Measurements from ENCODE around the gene NRF1.

The NRF1 gene

DNA sequence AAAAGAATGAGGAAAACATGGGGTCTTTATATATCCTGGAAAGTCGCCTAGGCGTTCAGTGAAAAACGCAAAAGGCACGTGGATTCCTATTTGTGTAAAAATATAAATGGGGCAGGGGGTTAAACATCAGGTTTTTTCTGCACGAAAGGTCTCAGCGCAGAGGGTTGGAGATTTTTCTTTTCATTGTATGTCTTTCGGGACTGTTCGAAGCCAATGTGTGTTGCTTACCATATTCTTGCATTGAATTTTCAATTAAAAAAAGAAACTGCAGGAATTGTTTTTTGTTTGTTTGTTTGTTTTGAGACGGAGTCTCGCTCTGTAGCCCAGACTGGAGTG lies 172.0 kb downstream of the NRF1 start:
- H3K36me3 ChIP-seq = no peaks in the 10 kb centered on the region
- TF ChIP-seq Cebpa-rat (IDR thresholded peaks at IDR 0.05) = no peak
- H4K20me1 ChIP-seq = peaks cover 84% of the 10 kb centered on the region
- 0 out of 2 replicates have a peak, but pooled peaks cover 8% of the 10 kb centered on the region for H3K9me3 ChIP-seq
- H3K27me3 ChIP-seq = peaks cover 100% of the 10 kb centered on the region
- no peak overlapping the region for H3K4me3 ChIP-seq
- H3K4me2 ChIP-seq = no peak overlapping the region
- no peak overlapping the region for H3K27ac ChIP-seq
- peaks cover 48% of the 10 kb centered on the region for H3K4me1 ChIP-seq
- no peak overlapping the region for H3K9ac ChIP-seq

DNA sequence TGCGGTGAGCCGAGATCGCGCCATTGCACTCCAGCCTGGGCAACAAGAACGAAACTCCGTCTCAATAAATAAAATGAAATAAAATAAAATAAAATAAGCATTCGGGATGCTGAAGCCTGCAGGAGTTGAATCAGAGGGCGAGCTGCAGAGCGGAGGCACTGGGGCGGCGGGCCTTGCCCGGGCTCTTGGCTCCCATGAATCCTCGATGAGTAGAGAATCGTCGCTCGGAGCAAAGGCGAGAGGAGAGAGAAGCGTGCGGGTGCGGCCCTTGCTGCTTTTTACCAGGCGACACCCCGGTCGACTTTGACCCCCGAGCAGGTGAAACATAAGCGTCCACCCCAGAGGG lies 172.9 kb downstream of the NRF1 start:
- peaks cover 41% of the 10 kb centered on the region for H3K4me1 ChIP-seq
- H3K9me3 ChIP-seq = no peaks in the 10 kb centered on the region
- H3K36me3 ChIP-seq = no peaks in the 10 kb centered on the region
- no peak for TF ChIP-seq Cebpa-rat (IDR thresholded peaks at IDR 0.05)
- H3K4me3 ChIP-seq = no peak overlapping the region
- peaks cover 76% of the 10 kb centered on the region for H4K20me1 ChIP-seq
- no peak overlapping the region for H3K27ac ChIP-seq
- no peak overlapping the region for H3K9ac ChIP-seq
- no peak overlapping the region for H3K4me2 ChIP-seq
- H3K27me3 ChIP-seq = peaks cover 93% of the 10 kb centered on the region

DNA sequence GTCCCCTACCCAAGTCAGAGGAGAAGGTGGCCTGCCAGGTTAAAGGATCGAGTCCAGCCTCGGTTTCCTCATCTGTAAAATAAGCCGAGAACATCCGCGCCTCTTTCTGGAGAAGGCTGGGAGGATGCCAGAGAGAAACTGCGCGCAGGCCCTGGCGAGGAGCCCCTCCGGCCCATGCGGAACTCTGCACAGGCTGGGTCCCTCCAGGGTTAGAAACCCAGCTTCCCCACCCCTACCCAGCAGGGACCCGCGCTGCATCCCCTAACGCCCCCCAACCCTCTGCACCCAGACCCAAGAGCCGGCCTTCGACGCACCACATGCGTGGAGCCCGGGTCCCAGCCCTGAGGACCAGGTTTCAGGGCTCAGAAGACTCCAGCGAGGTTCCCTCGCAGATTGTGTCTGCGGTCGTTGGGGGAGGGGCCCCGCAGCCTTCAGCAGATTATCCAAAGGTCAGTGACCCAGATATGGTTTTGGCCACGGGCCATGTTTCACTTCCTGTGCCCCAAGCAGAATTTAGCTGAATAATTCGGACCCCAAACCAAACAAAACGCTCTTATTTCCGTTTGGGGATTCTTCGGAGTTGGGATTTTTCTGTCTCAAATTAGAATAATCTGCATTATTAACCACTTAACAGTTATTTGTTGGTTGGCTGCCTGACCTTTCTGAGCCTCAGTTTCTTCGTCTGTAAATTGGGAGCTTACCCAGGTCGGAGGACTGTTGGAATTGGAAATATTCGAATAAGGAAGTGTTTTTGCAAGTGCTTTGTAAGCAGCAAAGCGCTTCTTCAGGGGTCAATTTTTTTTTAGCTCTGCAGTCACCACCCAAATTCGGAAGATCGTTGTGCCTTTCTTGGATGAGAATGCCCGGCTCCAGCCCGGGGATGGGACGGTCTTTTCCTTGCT lies 173.5 kb downstream of the NRF1 start:
- Histone ChIP-seq H3K4me2 (peak overlapping the region; percentile 26), H3K9me3 (no peaks in the 10 kb centered on the region), H3K36me3 (no peaks in the 10 kb centered on the region), H3K4me1 (peaks cover 35% of the 10 kb centered on the region), H3K27me3 (peaks cover 87% of the 10 kb centered on the region), H4K20me1 (peaks cover 70% of the 10 kb centered on the region), H3K27ac (no peak overlapping the region), H3K4me3 (no peak overlapping the region), H3K9ac (no peak overlapping the region)
- TF ChIP-seq Cebpa-rat (IDR thresholded peaks at IDR 0.05) = no peak

DNA sequence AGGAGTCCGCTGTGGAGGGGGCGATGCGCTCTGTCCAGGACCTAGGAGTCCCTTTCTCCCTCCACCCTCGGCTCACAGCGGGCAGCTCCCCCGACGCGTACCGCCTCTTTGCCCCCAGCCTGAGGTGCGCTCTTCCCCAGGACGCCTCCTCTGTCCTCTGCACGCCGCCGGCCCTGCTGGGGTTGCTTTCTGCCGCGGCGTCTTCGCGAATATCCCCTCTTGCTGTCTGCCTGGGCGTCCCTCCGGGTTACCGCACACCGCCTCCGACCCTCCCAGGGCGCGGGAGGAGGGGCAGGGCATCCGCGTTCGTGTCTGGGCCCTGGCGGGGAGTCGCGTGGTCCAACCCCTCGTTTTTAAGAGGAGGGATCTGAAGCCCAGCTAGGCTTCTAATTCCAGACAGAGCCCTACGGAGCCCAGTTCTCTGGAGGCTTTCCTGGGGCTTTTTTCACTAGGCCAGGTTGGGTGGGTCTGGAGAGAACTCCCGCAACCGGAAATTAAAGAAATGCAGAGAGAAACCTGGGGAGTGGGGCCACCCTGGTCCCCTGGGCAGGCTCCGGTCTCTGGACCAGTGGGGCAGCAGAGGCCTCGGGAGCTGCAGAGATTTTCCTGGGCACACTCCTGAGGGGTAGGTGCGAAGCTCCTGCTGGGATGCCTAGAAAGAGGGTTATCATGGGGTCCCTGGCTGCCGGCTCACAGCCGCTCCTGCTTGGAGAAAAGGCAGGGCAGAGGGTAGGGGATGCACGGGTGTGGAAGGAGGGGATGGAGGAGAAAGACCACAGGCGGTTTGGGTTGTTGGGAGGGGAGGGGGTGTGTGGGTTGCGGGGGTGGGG lies 174.4 kb downstream of the NRF1 start:
- peaks cover 79% of the 10 kb centered on the region for H3K27me3 ChIP-seq
- H3K4me3 ChIP-seq = no peak overlapping the region
- no peak for TF ChIP-seq Cebpa-rat (IDR thresholded peaks at IDR 0.05)
- no peak overlapping the region for H3K27ac ChIP-seq
- no peak overlapping the region for H3K9ac ChIP-seq
- peaks cover 27% of the 10 kb centered on the region for H3K4me1 ChIP-seq
- H4K20me1 ChIP-seq = peaks cover 63% of the 10 kb centered on the region
- H3K9me3 ChIP-seq = no peaks in the 10 kb centered on the region
- peak overlapping the region; percentile 26; the same call in 1 of the 2 replicates for H3K4me2 ChIP-seq
- no peaks in the 10 kb centered on the region for H3K36me3 ChIP-seq

DNA sequence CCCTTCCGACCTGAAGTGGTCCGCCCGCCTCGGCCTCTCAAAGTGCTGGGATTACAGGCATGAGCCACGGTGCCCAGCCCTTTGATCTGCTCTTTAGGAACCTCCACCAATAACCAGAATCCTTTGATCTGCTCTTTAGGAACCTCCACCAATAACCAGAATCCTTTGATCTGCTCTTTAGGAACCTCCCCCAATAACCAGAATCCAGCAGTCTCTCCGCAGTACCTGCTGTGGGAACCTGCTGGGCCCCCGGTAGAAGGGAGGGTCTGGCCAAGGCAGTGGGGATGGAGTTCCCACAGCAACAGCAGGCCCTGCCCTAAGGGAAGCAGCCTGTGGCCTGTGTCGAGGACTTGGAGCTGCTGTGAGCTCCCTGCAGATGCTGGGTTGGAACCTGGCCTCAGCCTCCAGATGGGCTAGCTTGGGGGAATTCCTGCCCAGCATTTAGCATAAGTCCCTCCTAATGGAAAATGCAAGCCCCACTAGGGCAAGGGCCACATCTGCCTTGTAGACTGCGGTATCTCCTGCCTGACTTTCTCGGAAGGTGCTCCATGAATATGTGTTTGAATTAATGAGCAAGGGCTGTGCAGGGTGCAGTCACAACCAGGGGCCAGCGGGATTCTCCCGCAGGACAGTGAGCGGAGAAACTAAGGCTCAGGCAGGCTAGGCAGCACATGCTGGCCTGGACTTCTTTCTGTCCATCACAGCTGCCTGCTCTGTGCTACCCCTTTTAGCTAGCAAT lies 175.5 kb downstream of the NRF1 start:
- Histone ChIP-seq H3K36me3 (no peaks in the 10 kb centered on the region), H3K9ac (no peak overlapping the region), H3K27ac (no peak overlapping the region), H3K4me2 (no peak overlapping the region), H3K4me3 (no peak overlapping the region), H3K27me3 (peaks cover 68% of the 10 kb centered on the region), H3K4me1 (peaks cover 16% of the 10 kb centered on the region), H4K20me1 (peaks cover 52% of the 10 kb centered on the region), H3K9me3 (no peaks in the 10 kb centered on the region)
- TF ChIP-seq Cebpa-rat (IDR thresholded peaks at IDR 0.05) = no peak

DNA sequence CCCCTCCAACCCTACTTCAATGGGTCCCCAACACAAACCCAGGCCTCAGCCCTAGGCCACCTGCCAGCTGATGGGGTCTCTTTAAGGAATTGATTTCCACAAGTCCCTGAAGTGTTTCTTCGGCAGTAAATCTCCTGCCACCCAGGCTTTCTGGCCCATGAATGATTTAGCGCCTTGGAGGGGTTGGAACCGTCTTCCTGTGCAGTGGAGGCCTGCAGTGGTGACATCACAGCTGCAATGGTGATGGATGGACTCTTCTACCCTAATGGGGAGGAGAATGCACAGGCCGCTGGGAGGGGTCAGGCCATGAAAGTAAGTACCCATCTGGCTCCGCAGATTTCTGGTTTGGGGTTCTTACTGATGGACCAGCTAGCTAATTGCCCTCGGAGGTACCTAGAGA lies 177.5 kb downstream of the NRF1 start:
- Histone ChIP-seq H3K4me1 (peaks cover 14% of the 10 kb centered on the region), H3K9ac (no peak overlapping the region), H3K4me2 (no peak overlapping the region), H4K20me1 (peaks cover 32% of the 10 kb centered on the region), H3K27ac (no peak overlapping the region), H3K9me3 (no peaks in the 10 kb centered on the region), H3K27me3 (peaks cover 48% of the 10 kb centered on the region), H3K36me3 (no peaks in the 10 kb centered on the region), H3K4me3 (no peak overlapping the region)
- TF ChIP-seq Cebpa-rat (IDR thresholded peaks at IDR 0.05) = no peak

DNA sequence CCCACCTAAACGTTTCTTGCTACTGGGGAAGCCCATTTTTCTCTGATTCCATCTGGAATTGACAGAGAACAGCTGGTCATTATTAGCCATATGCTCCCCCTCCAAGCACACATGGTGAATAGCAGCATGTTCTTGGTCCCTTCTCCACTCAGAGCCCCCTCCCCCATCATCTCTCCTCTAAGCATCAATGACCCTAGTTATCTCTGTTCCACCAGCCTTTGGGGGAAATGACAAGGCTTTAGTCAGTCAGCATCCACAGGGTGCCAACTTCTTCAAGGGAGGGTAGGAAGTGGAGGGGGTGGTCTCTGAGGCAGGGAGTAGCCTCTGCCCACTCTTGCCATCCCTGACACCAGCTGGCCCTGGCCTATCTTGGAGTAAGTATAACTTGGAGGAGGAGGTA lies 178.1 kb downstream of the NRF1 start:
- Histone ChIP-seq H3K27ac (no peak overlapping the region), H3K27me3 (peaks cover 41% of the 10 kb centered on the region), H3K4me1 (peaks cover 11% of the 10 kb centered on the region), H4K20me1 (peaks cover 26% of the 10 kb centered on the region), H3K36me3 (no peaks in the 10 kb centered on the region), H3K9me3 (no peaks in the 10 kb centered on the region), H3K4me3 (no peak overlapping the region), H3K9ac (no peak overlapping the region), H3K4me2 (no peak overlapping the region)
- TF ChIP-seq Cebpa-rat (IDR thresholded peaks at IDR 0.05) = no peak

DNA sequence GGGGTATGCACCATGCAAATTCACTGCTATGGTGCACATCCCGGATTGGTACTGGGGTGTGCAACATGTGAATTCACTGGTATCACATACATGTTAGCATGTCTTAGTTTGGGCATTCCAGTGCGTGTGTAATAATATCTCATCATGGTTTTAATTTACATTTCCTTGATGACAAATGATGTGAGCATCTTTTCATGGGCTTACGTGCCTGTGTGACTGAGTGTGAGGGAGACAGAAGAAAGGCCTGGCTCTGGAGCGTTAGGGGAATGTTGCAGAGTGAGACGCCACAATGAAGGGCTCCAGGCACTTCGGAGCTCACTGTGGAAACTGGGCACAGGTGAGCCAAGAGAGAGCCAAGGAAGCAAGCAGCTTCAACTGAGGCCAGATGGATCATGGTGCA lies 178.6 kb downstream of the NRF1 start:
- H3K9ac ChIP-seq = no peak overlapping the region
- H3K4me3 ChIP-seq = no peak overlapping the region
- no peak overlapping the region for H3K27ac ChIP-seq
- H4K20me1 ChIP-seq = peaks cover 21% of the 10 kb centered on the region
- no peak overlapping the region for H3K4me2 ChIP-seq
- H3K9me3 ChIP-seq = no peaks in the 10 kb centered on the region
- peaks cover 6% of the 10 kb centered on the region for H3K4me1 ChIP-seq
- H3K27me3 ChIP-seq = peaks cover 36% of the 10 kb centered on the region
- TF ChIP-seq Cebpa-rat (IDR thresholded peaks at IDR 0.05) = no peak
- H3K36me3 ChIP-seq = no peaks in the 10 kb centered on the region

DNA sequence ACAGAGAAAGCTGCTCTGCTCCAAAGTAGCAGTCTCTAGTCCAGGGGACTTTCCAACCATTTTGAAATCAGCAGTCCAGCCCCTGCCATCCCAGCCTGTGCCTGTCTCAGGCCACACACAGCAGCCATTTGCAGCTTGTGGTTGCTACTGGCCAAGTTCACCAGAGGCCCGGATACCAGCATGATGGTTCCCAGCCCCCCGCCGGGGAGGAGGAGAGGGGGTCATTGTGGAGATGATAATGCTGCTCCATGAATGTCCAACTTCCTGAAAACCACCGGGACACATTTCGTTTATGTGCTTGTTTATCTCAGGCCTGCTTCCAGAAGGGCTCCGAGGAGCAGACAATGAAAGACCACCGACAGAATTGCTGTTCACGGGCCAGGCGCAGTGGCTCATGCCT lies 181.2 kb downstream of the NRF1 start:
- H3K4me3 ChIP-seq = no peak overlapping the region
- H3K27ac ChIP-seq = no peak overlapping the region
- peaks cover 10% of the 10 kb centered on the region for H3K27me3 ChIP-seq
- H3K9ac ChIP-seq = no peak overlapping the region
- no peak overlapping the region for H3K4me2 ChIP-seq
- TF ChIP-seq Cebpa-rat (IDR thresholded peaks at IDR 0.05) = no peak
- H3K9me3 ChIP-seq = no peaks in the 10 kb centered on the region
- H3K4me1 ChIP-seq = no peaks in the 10 kb centered on the region
- H4K20me1 ChIP-seq = no peaks in the 10 kb centered on the region
- no peaks in the 10 kb centered on the region for H3K36me3 ChIP-seq

Measured in BLaER1 (cell line).